ENCODE measurements around the gene SLIT3.

Gene SLIT3

GRCh38 chr5:168887931-168888330 is 413.0 kb downstream of the SLIT3 start:
- DNase-seq (ENCODE audit: low spot score): no peak

- no peak for DNase-seq (ENCODE audit: low spot score)
Observed at GRCh38 chr5:168886157-168886556, 414.8 kb downstream of the SLIT3 start.

GRCh38 chr5:168885324-168886120 is 415.4 kb downstream of the SLIT3 start:
- peak; percentile 58 for DNase-seq (ENCODE audit: low spot score)

GRCh38 chr5:168883991-168884390 is 416.9 kb downstream of the SLIT3 start:
- no peak for DNase-seq (ENCODE audit: low spot score)

DNA sequence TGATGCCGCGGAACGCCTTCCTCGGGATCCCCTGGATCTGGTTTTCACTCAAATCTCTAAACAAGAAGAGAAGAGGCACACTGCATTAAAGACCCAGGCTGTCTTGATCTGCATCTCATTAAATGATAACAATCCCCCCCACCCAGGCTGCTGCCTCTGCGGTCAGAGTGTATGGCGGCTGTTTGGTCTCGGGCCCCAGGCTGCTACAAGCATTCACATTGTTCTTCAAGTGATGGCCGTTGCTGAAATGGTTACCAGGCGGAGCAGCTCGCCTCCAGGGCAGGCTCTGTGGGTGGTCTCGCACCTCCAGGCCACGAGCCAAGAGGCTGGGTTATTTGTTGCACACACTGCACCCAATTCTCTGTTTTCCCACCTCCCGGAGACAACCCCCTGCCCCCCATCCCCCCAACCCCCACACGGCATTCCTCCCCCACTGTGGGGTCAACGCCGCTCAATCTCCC is 417.6 kb downstream of the SLIT3 start:
- DNase-seq (ENCODE audit: low spot score): no peak

DNA sequence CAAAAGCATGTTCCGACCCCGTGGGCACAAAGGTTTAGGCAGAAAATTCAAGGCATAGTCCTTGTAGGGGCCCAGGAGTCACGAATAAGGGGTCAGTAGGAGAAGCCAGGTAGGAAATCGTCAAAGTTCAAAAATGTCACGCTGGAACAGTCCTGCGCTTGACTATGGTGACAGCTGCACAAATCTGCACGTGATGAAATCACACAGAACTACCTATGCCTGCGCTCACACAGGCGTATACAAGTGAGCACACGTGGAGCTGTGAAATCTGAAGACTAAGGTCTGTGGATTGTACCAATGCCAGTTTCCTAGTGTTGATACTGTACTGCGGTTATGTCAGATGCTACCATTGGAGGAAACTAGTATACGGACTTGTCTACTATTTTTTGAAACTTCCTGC is 418.7 kb downstream of the SLIT3 start:
- no peak for DNase-seq (ENCODE audit: low spot score)

- no peak for DNase-seq (ENCODE audit: low spot score)
Observed at GRCh38 chr5:168881427-168882149, 419.4 kb downstream of the SLIT3 start.

- DNase-seq (ENCODE audit: low spot score): peak; percentile 7
Observed at GRCh38 chr5:168879929-168880328, 421.0 kb downstream of the SLIT3 start.

DNA sequence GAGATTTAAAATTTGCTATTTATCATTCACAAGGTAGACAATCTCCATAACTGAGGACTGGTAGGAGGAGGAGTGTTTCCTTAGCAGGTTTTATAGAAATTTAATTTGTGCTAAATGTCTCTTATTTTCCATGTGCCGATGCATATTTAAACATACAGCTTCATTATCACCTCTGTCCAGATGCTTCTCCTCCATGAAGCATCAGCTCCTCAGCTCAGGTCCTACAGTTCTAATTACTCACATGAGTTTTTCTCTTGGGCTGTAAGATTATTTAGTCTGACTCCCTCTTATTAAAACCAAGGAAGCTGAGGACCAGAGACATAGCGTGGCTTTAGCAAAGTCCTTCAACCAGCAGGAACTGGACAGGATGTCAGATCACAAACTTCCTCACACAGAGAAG is 421.6 kb downstream of the SLIT3 start:
- DNase-seq (ENCODE audit: low spot score): no peak

DNA sequence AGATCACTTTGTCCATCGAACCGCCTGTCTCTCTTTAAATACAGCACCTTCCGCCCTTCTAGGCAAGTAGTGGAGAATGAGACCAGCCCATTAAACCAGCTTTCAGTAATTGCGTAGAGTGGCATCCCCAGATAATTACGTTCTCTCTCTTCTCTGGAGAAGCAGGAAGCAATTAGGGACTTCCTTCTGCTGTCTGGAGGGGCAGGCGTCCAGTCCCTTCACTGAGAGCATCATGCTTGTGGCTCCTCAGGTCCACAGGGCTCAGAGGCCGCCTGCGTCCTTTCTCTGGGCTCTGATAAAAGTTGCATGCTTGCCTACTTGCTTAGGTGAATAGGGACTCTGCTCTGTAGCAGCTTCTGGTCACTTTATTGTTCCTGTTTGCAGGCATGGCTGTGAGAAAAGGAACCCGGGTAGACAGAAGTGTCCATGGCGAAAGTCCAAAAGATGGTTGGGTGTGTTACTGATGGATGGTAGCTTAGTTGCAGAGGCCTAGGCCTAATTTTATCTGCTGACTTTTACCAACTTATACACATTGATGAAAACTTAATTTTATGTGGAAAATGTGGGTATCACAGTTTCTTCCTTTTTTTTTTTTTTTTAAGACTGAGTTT is 422.7 kb downstream of the SLIT3 start:
- no peak for DNase-seq (ENCODE audit: low spot score)

DNA sequence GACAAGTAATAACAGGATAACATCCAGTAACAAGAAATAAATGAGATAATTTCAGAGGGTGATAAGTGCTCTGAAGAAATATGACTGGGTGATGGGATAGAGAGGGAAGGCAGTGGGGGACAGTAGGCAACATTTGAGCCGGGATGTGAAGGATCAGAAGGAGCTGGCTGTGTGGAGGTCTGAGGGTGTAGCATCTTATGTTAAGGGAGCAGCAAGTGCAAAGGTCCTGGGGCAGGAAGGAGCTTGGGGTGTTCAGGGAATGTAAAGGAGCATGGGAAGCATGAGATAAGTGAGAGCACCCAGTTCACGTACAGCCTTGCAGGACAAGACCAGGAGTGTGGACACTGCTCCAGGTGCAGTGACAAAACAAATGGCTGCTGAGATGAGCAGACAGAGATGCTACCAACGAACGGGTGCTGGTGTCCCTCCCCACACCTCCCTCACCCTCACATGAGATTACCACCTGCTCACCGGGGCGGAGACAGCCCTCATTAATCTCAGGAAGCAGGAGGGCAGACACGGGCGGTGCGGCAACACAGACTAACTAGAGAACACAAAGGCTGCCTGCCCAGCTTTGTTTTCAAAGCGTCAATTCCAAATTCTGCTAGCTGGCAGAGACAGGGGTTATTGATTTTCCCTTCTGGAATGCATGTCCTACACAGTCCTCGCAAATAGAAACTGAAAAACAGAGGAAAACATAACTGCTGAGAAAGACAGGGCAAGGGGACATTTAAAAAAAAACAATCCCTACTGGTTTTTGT is 423.6 kb downstream of the SLIT3 start:
- DNase-seq (ENCODE audit: low spot score): no peak

DNA sequence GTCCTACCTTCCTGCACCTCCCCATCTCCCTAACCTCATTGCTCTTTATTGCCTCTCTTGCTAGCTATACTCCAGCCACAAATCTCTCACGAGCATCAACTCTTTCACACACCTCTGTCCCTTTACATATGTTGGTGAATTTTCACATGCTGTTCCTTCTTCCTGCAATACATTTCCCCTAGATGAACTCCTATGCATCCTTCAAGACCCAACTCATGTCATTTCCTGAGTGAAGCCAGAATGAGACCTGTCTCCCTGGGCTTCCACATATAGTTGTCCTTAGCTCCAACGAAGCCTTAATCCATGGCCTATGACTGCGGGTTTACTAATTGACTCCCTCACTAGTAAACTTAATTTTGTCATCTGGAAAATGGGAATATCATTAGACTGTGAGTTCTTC is 424.5 kb downstream of the SLIT3 start:
- DNase-seq (ENCODE audit: low spot score): no peak

DNA sequence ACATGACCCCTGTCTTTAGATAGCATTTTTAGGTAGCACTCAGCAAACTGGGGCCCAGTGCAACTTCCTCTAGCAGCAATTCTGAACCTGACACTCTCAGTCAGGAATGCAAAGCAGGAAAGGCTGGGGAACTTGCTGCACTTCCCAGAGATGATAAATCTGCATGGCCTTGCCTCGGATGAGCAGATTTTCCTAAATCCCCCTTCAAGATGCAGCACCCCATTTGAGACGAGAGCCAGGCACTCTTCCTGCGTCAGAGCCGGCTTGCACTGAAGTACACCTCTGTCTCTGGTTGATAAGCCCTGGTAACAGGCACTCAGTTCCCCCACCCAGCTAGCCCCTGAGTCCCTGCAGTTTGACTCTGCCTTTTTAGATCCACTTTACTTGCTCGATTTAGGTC is 425.1 kb downstream of the SLIT3 start:
- DNase-seq (ENCODE audit: low spot score): no peak

GRCh38 chr5:168874713-168875380 is 426.1 kb downstream of the SLIT3 start:
- DNase-seq (ENCODE audit: low spot score): no peak

GRCh38 chr5:168872246-168872645 is 428.7 kb downstream of the SLIT3 start:
- no peak for DNase-seq (ENCODE audit: low spot score)

GRCh38 chr5:168870910-168871309 is 430.0 kb downstream of the SLIT3 start:
- DNase-seq (ENCODE audit: low spot score): no peak

- DNase-seq (ENCODE audit: low spot score): no peak
Observed at GRCh38 chr5:168869615-168870227, 431.2 kb downstream of the SLIT3 start.

DNA sequence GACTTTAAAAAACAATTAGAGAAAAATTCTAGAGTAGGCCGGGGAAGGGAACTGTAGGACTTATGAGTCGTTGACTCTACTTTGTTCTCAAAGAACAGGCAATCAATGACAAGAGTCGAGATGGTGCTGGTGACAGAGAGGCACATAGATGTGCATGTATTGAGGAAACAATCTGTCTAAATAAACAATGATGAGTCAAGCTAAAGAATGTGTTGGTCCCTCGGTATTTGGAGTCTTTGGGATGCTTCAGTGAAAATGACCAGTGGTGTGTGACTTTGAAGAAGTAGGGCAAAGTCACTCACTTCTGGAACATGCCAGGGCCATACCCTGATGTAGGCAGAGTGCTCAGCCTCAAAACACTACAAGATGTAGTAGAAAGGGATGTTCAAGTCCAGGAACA is 433.7 kb downstream of the SLIT3 start:
- no peak for DNase-seq (ENCODE audit: low spot score)

DNA sequence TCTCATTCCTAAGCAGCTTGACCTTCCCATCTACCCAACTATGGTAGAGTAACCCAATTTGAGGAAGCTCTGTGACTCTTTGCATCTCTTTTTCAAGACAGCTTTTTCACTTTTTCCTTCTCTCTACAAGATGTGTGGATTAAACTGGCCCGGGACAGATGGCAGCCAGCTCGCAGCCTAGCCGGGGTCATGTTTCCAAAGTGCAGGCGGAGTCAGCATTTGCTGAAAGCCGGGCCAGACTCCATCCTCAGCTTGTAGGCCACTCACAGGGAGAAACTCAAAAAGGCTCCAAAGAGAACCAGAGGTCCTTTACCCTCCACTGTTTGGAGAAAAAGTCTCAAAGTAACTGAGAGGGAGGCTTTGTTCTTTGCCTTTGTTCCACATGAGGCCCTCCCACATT is 435.0 kb downstream of the SLIT3 start:
- no peak for DNase-seq (ENCODE audit: low spot score)

DNA sequence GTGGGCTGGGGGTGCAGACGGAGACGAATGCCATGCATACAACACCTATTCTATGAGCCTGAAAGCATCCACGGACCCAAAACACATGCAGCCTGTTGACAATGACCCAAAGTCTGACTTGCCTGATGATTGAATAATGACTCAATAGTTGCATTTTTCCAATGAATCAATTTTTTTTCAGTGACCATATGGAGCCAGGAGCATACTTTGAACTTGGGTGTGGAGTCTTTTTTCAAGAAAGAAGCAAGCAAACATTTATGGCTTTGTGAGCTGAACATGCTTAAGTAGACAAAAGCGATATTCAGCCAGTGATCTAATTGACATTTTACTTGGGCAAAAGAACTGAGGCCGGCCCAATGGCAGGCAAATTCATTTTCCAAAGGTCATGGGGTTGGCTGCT is 437.9 kb downstream of the SLIT3 start:
- no peak for DNase-seq (ENCODE audit: low spot score)

DNA sequence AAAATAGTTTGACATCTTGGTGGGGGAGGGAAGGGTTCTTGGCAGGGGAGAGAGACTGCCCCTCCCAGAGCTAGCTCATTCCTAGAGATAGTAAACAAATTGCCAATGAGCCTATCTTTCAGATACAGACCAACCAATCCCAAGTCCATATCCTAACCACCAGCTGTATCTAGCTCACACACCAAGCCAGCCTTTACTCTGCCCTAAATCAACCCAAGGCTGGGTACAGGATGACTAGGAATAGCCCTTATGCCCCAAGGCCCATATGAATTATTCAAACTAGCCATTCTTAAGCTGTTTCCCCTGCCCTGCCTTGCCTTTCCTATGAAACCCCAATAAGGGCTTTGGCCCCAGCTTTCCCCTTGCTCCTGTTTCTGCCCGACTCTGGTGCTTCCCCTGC is 440.4 kb downstream of the SLIT3 start:
- no peak for DNase-seq (ENCODE audit: low spot score)
